GM19324 (cell line): ENCODE data around the gene HOXA11.

Source experiments
- ATAC-seq: cut with Tn5 transposase; IDR thresholded peaks from one replicate; pipeline ENCODE4 v1.9.1; 2021; ENCODE audit warnings: mild to moderate bottlenecking, moderate library complexity; ENCODE audit not compliant: unreplicated experiment, low FRiP score

Gene HOXA11

DNA sequence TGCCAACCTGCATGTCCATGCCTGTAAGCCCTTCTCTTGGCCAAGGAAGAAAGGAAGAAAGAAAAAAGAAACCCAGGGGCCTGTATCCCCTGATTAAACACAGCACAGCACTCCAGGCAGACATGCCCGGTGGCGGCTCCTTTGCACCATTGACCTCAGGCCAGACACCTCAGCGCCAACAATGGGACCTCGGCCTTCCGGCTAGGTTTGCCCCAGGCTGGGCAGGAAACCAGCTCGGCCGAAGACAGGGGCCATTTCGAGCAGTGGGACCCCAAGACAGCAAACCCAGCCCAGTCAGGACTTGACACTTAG lies 13.8 kb downstream of the HOXA11 start:
- ATAC-seq = no peak

DNA sequence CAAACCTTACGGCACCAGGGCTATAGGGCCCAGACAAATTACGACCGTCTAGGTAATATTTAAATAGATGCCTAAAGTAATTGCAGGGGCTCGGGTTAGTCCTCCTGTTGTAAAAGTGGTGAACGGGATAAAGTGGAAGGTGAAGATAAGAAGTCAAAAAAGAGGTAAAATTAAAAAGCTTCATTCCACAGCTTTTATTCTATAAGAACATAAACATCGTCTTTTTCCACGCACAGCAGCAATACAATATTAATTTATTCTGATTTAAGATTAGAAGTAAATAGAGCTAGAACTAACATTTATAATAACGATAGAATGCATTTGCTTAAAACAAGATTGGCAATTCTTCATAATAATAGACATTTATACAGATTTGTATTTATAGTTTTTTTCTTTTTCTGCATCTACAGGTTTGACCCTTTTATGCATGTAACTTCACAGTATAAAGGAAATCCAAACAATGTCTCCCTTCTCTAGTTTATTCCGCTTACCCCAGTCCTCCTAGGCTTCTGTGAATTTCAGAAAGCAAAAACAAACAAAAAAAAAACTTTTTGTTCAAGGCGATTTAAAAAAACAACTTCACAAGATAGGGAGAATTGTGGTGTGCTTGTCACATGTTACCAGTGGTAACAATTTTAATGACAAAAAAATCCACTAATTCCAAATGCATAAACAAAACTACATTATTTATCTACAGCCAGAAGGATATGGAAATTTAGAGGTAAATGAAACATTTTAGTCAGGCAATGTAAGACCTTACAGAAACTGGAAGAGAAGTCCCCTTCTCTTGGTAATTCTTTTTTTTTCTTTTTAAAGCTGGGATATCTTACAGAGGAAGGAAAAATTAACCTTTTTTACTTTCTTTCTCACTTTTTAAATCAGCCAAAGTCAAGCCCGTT lies 14.4 kb downstream of the HOXA11 start:
- no peak for ATAC-seq

DNA sequence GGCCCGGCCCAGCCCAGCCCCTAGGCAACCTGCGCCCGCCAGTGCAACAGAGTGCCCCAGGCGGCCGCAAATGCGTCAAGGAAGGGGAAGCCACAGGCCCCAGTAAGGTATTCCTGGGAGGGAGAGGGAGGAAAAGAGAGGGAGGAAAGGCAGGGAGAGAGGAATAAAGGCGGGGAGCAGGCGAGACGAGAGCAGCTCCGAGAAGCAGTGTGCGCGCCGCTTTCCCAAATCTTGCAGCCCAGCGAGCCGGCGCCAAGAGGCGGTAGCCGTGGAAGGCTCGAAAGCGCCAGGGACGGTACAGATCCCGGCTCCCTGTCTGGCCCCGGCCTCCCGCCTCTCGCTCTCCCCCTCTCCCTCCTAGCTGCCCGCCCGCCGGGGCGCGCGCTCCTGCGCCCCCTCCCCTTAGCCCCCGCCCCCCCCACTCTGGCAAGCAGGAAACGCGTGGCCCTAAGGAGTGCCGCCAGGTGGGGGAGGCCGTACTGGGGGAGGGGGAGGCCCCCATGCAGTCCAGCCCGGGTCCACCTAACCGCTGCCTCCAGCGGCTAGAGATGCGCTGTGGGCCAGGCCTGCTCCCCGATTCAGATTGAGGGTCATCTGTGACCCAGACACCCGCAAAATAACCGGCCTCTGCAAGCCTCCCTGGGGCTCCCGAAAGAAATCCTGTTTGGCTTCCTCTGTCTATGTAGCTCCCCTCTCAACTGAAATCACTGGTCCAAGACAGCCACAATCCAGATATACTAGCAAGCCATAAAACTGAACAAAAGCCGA lies 15.2 kb downstream of the HOXA11 start:
- no peak for ATAC-seq

DNA sequence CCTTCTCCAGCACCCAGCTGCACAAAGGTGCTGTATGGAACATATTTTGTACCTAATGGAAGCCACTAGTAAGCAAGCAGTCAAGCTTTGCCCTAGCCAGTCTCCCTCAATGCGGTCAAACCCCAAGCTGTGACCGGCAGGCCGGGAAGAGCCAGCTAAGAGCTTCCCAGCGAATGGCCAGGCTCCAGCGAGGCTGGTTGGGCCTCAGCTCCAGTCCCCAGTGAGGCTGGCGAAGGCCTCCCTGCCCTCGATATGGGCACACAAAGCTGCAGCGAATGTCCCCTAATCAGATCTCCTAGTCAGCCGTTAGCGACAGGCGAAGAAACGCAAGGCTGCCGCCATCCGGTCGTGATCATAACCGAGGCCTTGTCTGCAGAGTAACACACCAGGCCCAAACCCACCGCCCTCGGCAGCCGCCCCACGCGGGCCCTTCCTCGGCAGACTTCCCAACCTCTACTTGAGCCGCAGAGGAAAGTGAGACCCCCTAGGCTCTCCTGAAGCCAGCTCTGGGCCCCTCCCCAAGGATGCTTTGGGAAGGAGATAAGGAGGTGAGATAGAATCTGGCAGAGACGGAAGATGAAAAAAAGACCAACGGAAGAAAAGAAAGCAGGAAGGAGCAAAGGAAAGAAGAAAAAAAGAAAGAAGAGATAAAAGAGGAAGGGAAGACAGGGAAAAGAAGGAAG lies 16.6 kb downstream of the HOXA11 start:
- no peak for ATAC-seq

DNA sequence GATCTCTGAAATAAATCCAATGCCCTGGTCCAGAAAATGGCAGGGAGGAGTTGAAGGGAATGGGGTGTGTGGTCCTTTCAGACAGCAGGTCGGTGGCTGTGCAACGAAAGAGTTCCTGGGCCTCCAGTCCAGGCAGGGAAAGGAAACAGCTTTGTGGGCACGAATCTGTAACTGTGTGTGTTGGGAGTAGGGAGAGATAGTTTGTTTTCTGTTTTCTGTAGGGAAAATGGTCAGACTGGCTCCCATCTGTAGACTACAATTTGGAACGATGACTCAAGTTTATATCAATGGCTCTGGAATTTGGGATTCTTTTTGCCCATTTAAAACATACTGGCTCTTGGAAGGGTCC lies 17.1 kb downstream of the HOXA11 start:
- no peak for ATAC-seq

DNA sequence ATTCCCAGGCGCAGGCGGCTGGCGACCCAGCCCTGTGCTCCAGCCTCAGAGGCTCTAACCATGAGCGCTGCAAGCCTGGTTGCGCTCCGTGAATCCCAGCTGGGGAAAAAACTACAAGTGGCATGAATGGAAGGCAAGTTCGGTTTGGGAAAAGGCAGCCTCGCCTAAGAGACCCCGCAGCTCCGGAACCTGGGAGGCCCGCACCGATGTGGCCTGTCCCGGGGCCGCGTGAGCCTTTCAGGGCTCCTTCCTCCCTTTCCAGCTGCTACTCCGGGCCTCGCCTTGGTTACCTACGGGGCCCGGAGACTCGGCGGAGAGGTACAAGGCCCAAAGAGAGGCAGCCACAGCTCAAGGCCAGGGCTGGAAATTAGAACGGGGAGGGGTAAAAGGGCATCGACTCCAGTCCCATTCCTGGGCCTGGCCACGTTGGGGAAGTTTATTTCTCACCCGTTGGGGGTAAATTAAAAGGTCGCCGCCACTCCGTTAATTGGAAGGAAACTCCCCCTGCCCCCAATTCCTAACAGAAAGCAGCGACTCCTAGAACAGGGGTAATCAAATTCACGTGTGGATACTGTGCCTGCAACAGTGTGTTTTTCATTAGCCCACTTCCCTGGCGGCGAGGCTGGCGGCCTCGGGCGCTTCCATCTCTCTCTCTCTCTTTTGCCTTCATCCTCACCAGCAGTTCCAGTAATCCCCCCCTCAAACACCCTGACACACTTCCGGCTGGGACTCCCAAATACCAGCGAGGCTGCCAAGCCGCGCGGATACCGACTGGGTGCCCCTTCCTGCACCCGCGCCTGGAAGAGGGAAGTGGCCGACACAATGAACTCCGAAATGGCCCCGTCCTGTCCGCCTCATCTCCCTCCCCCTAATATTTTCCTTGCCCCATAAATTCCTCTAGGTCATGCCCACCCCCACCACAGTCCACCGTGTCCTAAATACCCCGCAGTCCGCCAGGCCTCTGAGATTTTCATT lies 18.2 kb downstream of the HOXA11 start:
- no peak for ATAC-seq

DNA sequence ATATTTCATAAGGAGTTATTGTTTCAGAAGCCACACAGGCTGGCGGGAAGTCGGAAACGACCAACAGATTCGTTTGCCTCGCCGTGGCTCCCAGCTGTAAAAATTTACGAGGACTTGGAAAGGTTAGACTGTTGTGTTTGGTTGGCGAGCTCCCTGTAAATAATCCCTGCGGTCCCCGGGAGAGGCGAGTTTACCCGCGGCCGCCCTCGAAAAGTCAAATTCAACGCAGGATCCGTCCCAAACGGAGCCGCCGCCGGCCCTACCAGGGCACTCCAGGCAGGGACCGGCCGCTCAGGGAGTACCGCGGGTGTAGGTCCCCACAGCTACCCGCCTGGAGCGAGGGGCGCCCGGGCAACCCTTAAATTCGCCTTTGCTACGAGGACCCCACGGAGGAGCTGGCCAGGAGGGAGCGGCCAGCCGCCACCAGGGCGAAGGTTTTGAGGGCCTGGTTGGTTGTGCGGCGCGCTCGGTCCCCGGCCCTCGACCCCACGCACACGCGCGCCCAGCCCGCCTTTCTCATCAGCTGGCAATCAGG lies 19.0 kb downstream of the HOXA11 start:
- no peak for ATAC-seq

DNA sequence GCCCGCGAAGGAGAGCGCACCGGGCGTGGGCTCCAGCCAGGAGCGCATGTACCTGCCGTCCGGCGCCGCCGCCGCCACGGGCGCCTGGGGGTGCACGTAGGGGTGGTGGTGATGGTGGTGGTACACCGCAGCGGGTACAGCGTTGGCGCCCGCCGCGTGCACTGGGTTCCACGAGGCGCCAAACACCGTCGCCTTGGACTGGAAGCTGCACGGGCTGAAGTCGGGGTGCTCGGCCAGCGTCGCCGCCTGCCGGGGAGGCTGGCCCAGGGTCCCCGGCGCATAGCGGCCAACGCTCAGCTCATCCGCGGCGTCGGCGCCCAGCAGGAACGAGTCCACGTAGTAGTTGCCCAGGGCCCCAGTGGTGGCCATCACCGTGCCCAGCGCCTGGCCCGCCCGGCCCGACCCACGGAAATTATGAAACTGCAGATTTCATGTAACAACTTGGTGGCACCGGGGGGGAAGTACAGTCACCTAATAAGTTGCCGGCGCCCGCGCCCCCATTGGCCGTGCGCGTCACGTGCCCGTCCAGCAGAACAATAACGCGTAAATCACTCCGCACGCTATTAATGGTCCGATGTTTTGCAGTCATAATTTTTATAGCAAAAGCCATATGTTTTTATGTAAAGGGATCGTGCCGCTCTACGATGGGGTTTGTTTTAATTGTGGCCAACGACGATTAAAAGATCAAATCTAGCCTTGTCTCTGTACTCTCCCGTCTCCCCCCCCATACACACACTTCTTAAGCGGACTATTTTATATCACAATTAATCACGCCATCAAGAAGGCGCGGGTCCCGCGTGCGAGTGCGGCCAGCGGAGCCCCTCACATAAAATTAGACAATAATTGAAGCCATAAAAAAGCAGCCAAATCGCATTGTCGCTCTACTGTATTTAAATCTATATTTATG lies 19.7 kb downstream of the HOXA11 start, which contains the start of gene HOXA9:
HOXA9 (minus strand) TSS at position 449 of the 907 bp plus-strand sequence; CDS start at position 369, 80 bp downstream.
- no peak for ATAC-seq

DNA sequence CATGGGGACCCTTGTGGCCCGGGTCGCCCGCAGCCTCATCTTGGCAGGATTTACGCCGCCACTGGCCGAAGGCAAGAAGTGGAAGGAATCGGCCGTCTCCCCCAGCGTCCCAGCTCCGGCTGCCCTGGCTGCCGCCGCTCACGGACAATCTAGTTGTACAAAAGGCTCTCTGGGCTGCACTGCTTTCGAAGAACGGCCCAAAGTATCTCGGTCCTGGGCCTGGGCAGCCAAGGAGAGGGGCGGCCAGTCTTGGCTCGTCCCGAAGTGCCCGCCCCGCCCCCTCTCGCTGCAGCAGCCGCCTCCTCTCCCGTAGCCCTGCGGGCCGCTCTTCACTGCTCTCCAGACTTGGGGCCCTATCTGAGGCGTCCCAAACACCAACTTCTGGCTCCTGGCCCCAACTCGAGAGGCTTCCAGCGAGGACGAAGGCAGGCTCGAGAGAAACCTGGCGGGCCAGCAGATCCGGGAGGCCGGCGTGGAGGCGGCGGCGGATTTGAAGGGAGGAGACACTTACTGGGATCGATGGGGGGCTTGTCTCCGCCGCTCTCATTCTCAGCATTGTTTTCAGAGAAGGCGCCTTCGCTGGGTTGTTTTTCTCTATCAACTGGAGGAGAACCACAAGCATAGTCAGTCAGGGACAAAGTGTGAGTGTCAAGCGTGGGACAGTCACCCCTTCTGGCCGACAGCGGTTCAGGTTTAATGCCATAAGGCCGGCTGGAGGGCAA lies 20.5 kb downstream of the HOXA11 start:
- ATAC-seq = no peak

DNA sequence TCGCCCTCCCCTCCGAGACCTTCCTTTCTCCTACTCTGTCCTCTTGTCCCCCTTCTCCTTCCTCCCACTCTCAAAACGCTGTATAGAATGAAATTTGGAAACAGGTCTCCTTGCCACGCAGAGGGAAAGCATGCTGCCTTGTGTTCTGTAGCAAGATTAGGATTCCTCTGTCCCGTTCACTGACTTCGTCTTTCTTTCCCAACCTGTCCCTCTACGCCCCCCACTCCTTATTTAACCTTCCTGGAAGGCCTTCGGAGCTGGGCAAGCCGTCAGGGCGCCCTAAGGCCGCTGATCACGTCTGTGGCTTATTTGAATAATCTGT lies 21.0 kb downstream of the HOXA11 start:
- no peak for ATAC-seq

DNA sequence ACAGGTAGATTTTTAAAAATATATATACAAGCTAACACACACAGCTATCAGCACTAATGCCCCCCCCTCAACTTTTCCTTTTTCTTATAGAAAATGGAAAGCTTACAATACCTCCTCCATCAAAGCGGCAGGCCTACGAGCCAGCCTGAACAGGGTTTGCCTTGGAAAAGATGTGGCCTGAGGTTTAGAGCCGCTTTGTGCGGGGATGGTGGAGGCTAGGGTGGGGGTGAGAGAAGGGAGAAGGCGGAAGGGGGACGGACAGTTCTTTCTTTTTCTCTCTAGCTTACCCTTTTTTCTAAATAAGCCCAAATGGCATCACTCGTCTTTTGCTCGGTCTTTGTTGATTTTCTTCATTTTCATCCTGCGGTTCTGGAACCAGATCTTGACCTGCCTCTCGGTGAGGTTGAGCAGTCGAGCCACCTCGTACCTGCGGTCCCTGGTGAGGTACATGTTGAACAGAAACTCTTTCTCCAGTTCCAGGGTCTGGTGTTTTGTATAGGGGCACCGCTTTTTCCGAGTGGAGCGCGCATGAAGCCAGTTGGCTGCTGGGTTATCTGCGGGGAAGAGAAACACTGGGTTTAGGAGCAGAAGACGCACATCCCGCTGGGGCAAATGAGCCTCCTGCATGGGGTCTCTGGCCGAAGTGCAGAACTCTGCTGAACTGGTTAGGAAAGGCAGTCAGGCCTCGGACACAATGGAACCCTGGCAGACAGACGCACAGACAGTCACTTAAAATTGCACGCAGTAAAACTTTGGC lies 21.6 kb downstream of the HOXA11 start:
- ATAC-seq = no peak

DNA sequence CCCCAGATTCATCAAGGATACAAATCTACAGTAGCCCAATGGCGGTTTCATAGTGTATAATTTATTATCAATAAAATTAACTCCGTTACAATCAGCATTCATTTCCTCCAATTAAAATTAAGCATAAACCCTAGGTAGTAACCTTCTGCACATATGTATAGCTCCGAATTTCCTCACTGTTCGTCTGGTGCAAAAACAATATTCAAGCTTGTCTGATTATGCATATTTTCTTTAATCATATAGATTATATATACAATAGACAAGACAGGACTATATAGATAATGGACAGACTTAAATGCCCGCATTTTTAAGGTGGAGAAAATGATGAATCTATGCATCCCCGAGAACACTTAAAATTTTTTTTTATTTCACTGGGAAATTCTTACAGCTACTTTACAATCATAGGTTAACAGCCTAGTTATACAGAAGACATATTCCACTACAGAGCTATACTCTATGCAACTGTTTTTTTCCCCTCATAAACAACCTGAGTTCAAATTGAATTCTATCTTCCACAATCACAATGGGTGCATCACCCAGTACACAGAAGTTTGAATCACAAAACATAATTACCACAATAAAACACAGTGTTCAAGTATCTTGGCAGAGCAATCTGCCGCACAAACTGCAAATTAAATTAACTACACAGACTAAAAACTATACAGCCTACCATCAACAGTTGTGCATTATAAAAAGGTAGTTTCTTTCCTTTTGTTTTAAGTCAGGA lies 22.3 kb downstream of the HOXA11 start:
- ATAC-seq = no peak

DNA sequence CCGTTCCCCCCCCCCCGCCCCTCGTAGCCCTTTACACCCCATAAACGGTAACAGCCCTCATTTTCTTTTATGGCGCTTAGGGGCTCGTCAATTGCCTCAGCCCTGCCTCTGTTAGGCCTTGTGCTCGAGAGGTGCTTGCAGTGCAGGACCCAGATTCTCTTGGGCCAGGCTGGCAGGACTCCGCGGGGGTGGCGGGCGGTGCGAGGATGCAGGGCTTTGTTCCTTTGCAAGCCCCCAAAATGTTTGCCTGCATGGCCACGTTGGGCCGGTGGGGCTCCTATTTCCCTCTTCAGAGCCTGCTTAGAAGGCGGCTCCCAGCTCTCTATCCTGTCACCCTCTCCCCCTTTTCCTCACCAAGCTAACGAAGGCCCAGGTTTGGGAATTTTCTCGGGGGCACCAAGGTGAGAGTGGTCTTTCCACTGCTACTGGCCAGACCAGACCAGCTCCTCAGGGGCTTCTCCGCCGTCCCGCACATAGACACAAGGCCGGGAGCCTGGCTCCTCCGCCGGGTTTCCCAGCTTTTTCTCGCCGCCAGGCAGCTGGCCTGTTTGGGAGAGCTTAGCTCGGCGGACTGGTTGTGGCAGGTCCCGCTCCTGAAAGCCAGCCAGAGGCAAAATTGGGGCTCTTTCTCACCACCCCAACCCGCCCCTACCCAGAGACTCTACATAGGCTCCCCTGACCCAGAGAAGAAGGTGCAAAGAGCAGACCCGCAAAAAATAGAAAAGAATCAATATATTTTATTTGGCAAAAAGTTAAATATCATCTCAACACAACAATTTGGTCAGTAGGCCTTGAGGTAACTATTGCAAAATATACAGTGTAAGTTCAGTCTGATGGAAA lies 23.1 kb downstream of the HOXA11 start:
- ATAC-seq = no peak

DNA sequence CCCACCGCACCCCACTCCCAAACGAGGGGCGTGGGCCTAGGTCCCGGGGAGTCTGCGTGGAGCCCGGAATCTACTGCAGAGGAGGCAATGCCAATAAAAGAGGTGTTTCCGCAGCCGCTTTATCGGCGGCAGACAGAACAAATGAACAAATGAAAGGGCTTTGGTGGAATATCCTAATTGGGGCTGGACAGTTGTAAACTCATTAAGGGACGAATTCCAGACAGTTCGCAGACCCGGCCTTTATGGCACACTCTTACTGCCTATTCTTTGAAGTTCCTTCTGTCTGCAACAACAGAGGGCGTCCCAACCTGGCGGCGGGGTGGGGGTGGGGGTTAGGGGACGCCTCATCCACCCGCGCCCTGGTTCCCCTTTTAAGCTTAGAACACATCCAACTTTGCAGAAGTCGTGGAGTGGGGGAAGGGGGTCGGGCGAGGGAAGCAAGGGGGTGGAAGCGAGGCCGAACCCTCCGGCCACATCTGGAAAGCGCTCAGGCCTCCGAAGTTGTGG lies 23.8 kb downstream of the HOXA11 start:
- ATAC-seq = no peak

DNA sequence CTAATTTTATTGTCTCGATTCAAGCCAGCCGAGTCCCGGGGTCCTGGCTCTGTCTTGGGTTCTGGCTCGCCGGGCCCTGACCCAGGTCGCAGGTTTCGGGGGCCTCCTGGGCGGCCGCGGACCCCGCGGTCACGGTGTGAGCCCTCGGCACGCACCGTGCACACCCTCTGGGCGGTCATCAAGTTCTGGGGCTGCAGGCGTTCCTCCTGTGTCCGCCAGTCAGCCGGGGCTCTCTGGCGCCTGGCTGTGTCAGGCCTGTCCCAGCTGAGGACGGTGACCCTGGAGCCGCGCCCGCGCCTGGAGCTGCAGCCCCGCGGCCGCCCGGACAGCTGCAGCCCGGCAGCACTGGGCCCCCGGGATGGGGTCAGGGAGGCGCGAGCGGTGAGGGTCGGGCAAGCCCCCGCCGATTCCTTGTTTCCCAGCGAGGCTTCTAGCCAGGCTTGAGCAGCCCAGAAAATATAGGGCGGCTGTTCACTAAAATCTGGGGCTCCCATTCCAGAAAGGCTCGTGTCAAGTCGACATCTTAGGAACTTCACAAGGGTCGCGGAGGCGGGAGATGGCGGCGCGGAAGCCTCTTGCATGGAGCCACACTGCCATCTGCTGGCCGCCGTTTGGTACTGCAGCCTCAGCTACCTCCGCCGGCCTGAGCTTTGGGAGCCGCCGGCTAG lies 24.4 kb downstream of the HOXA11 start:
- peak; percentile 60 for ATAC-seq
